OCI-M2 (cell line): ENCODE measurements around the gene ABCC5.

ENCODE experiments used
- DNase-seq: peaks from one replicate; lab custom pipeline; 2025; ENCODE audit not compliant: unreplicated experiment; lab: John Stamatoyannopoulos, UW

The ABCC5 gene

DNA sequence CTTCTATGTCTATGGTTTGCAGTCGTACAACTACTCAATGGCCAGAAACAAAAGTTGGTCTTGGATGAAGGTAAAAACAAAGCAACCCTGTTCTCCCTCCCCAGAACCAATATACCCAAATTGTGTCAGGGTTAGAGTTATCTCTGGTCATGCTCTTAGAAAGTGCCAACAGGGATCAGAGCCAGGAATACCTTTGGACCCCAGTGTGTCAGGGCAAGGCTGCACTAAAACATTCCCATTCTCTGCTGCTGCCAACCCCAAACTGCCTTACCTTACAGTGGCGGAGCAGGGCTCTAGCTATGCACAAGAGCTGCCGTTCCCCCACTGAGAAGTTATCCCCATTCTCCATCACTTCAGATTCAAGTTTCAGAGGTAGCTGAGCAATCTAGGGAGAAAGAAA is 90.6 kb downstream of the ABCC5 start:
- no peak for DNase-seq

DNA sequence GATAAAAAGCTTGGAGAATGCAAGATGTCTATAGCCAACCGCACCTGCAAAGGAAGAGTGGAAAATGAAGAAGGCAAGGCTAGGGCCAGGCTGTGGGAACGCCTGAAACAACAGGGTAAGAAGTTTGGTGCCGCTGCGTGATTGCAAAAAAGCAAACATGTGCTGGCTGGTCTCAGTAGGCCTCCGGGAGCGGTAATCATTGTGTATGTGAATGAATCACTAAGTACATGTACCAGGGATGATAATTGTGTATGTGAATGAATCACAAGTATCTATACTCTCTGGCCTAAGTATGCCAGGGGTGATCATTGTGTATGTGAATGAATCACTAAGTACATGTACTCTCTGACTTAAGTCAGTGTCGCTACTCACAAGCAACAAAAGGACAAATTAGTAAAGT is 92.7 kb downstream of the ABCC5 start:
- DNase-seq, result no peak

DNA sequence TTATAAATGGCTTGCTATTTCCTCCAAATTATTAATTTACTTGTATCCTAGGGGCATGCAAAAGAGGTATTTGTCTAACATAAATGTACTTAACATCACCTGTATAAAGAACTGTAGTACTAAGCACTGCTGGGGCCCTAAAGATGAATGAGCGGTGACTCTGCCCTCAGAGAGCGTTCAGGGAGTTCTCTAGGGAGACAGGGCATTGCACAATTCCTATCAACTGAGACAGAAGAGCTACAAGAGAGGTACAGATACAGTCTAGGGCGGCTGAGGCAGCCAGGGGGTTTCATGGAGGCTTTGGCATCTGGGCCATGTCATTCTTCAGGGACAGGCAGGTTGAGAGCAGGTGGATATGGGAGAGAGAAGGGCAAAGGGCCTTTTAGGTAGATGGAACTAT is 93.1 kb downstream of the ABCC5 start:
- DNase-seq, result no peak

DNA sequence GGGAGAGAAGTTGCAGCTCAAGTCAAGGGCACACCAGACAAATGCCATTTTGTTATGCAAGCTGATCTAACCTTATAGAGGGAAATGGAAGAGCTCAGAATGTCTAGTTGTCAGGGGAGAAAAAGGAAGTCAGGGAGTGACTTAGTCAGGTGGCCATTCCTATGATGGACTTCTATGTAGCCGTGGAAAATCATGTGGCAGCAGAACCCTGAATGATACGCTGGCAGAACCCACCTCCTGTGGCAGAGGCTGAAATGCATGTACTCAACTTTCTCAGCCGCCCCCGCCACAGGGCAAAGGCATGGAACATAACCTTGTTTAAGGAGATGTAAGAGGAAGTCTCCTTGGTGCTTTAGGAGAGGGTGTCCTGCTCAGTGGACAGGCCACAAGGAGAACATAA is 95.3 kb downstream of the ABCC5 start:
- DNase-seq, result no peak

GRCh38 chr3:183921096-183921495 is 96.6 kb downstream of the ABCC5 start:
- DNase-seq, result no peak

DNA sequence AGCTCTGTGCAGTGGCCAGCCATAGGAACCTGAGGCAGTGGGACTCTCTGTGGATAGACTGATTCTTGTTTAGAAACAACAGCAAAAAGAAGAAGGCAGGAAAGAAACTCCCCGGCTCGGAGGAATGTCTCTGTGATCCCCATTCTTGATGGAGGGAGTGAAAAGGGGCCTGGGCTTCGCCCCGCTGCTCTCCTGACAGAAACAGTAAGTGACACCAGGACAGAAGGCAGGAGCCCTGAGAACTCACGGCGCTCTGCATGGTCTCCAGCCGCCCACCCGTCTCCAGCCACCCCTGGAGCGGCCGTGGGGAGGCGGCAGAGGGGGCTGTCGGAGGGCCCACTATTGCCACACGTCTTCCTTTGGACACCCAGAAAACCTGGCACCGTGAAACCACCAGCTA is 97.3 kb downstream of the ABCC5 start:
- DNase-seq, result no peak

DNA sequence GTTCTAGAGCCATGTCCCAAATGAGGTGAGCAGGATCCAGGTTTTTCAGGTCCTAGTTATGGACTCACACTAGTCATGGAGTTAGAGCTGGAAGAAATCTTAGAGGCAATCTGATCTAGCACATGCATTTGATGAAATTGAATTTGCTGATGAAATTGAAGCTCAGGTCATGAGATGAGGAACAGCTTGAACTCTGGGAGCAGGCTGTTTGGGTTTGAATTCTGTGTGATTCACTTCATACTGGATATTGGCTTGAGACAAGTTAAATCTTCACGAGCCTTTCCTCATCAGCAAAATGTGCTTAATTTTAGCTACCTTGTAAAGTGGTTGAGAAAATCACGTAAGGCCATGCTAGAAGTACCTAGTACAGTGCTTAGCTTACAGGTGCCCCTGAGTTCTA is 99.5 kb downstream of the ABCC5 start:
- no peak for DNase-seq

- DNase-seq, result no peak
Measured at GRCh38 chr3:183917776-183918175, 99.9 kb downstream of the ABCC5 start.

DNA sequence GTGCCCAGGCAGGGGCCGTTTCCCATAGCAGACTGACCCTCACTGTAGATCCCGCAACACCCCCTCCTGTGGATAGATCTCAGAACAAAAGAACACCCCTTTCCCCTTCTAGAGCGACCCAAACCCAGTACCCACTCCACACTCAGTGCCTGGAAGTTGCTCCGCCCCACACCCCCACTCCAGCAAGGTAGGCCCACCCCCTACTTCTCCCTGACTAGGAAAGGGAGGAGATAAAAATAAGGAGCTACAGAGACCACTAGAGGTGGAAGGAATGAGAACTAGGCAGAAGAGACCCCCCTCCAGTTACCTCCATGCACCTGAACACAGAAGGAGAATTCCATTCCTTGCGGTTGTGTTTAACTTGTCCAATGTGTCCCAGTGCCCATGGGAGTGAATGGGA is 102.8 kb downstream of the ABCC5 start:
- DNase-seq, result no peak

DNA sequence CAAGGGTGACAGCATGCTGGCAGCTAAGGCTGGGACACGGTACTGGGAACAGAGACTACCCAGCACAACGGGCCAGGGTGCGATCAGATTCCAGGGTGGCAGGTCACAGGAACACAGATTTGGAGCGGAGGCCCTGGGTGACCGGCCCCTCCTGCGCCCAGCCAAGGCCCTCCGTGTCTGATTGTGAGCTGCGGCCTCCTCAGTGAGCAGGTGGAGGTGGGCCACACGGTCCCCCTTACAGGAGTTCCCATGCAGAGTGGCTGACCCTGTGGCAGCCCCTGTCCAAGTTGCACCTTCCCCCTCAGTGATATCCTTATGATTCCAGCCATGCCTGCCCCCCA is 104.1 kb downstream of the ABCC5 start:
- no peak for DNase-seq

GRCh38 chr3:183912895-183913579 is 104.6 kb downstream of the ABCC5 start:
- DNase-seq, result no peak

DNA sequence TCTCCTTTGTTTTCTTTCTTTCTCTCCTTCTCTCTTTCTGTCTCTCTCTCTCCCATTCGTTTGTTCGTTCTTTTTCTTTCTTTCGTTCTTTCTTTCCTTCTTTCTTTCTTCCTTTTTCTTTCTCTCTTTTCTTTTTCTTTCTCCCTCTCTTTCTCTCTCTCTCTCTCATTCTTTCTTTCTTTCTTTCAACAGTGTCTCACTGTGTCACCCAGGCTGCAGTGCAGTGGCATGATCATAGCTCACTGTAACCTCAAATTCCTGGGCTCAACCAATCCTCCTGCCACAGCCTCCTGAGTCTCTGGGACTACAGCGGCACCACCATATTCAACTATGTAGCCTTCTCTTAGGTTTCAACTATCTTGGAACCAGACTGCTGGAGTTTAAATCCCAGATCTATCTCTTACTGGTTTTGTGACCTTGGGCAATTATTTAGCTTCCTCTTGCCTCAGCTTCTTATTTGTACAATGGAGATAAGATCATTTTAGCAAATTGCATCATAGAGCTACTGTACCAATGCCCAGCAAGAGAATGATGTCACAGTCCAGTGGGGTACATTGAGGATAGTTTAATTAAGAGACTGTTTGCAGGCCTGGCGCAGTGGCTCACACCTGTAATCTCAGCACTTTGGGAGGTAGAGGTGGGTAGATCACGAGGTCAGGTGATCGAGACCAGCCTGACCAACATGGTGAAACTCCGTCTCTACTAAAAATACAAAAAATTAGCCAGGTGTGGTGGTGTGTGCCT is 105.7 kb downstream of the ABCC5 start:
- no peak for DNase-seq

DNA sequence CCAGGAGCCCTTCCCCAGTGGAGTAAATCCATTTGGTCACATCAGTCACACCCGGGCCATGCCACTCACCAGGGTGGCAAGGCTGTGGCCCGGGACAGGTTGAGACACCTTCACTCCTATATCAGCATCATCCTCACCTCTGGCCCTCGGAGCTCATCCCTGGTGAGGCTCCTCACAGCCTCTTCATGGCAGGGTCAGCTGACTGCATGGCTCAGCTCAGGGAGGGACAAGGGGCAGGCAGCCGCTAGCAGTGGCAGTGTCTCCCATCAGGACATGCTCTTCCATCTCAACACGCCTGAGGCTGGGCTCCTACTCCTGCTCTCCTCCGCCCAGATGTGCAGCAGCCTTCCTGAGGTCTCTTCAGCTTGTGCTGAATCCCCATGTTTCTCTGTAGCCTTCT is 106.6 kb downstream of the ABCC5 start:
- DNase-seq, result no peak

- no peak for DNase-seq
Measured at GRCh38 chr3:183909030-183909600, 108.6 kb downstream of the ABCC5 start.

DNA sequence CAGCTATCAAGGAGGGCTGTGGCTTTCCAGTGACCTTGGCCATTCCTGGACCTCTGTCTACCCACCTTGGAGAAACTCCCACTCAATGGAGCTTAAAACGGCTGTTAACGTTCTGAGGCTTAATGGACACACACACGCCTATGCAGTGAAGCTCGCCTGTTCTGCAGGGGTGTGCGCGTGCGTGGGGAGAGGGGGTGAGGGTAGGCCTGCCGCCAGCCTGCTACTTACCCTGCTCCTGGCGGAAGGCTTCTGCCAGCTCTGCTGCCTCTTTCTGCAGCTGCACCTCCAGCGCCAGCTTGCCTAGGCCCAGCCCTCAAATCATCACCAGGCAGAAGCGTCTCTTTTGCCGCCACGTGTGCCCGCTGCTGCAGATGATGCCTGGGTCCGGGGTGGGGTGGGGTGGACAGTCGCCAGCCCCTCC is 109.8 kb downstream of the ABCC5 start:
- no peak for DNase-seq

GRCh38 chr3:183907176-183907575 is 110.5 kb downstream of the ABCC5 start:
- no peak for DNase-seq

DNA sequence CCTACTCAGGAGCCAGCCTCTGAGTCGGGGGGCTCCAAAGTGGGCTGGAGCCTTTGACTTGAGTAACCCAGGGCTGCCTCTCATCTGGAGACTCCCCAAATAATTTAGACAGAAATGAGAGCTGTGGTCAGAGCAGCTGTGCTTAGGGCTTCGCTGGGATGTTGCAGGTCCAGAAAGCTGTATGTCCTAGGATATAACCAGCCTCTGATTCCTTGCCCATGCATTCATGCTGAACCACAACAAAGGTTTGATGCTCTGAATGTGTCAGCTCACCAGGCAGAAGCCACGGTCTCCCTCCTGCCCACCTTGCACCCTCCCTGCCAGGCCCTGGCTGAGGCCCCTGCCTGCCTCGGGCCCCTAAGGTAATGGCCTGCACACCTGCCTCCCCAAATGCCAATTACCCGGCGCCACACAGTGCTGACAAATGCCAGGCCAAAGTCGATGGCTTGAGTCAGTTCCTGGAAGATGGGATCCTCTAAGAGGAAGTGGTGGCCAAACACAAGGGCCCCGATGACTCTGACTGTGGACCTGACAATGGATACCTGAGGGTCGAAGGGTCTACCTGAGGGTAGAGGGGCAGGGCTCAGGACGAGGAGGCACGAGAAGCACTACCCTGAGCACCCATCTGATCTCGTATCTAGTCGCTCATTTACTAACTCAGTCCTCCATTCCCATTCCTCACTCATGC is 111.3 kb downstream of the ABCC5 start:
- no peak for DNase-seq

DNA sequence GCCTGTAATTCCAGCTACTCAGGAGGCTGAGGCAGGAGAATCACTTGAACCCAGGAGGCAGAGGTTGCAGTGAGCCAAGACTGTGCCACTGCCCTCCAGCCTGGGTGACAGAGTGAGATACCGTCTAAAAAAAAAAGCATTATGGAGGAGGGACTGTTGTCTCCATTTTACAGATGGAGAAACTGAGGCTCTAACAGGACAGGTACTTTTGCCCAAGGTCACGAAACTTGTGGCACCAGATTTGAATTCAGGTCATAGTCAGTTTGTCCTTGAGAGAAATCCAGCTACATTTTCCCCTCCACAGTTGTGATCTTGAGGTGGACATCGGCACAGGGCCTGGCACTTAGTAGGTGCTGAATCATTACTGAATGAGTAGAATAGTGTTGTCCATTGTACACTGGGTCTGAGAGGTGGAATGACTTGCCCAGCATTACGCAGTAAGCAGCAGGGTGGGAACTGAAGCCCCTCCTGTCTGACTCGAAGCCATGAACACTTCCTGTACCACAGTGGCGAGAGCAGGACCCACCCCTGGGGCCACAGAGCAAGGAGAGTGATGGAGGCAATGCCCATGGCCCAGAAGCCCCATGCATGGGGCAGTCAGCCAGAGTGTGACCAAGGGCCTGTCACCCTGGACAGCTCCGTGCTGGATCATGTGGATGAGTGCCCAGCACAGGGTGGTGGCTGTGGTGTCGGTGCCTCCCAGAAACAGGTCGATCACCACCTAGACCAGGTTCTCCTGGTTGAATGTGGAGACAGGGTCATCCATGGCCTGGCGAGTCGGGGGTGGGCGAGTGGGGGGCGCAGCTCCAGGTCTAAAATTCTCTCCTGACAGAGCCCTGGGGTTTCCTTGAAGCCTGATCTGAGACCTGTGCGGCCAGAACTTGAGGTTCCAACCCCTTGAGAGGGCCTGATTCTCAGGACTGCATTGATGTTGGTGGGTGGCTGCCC is 112.6 kb downstream of the ABCC5 start:
- no peak for DNase-seq

DNA sequence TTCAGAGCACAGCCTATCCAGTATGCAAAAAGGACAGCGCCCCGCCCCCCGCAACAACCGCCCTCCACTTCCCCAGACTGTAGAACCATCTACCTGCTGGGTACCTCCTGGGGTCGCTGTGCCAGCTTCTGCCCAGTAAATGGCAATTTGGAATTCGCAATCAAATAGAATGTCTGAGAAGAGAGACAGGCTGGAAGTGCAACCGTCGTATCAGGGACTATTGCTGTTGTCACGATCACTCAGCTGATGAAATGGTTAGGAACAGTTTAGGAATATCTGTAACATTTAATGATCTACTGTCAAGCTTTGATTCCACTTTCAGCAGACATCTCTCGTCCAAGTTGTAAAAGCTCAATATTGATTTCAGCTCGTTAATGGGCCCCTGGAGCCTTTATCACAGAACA is 119.7 kb downstream of the ABCC5 start:
- DNase-seq, result no peak

DNA sequence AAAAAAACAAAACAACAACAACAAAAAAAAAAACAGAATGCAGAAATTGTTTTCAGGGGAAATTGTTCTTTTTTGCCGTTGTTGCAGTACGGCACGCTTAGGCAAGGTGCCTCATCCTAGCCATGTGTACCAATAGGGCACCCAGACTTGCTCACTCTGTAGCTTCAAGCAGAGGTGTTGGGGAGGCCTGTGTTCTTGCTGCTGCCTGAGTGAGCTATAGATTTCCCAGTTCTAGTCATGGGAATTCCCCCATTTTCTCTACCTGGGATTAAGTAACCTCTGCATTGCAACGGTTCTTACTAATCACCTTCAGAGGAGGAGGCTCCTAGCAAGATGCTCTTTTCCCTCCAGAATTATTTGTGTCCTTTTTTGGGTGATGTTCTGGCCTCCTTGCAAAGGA is 120.1 kb downstream of the ABCC5 start:
- DNase-seq, result no peak

DNA sequence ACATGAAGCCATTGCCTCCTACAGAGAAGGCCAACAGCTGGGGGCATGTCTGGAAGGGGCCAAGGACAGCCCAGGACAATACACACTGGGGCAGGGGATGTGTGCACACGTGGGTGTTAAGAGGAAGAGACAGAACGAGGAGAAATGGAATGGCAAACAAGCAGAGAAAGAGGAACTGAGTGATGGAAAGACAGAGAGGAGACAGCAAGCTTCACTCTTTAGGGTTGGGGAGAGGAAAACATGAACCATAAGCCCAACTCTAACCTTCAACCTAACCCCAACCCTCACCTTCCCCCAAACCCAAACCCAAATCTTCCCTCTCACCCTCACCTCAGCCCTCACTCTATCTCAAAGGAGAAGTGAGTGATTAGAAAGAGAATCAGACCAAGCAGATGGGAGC is 121.1 kb downstream of the ABCC5 start:
- DNase-seq, result no peak
